ENCODE results near the gene FBLN1.
"Not testable (repeated sequence)": the region's sequence is repeated elsewhere in the genome, so short reads cannot be mapped to it uniquely, and the experiment has no call there.

FBLN1 gene

DNA sequence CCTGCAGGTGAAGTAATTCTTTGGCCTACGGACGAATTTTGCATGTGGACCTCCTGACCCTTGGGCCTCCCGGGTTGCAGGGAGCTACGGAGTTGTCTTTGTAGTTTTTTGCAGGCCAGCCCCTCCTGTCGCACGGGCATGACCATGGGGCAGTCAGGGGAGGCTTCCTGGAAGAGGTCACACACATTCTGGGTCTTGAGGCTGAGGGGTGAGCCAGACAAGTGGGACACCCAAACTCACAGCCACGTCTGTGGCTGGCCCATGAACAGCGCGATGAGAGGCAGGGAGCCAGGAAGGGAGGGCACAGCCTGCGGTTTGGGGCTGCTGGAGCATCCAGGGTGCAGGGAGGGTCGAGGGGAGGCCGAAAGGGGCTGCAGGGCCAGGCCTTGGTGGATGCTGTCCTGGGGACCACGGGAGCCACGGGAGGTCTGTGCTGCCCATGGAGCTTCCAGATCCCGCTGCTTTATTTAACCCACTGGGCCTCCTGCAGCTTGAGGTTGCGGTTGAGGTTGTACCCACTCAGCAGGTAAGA lies 78.9 kb downstream of the FBLN1 start:
- no peak for DNase-seq (ENCODE audit: low read depth in 2 of 3, low spot score in 2 of 3)

DNA sequence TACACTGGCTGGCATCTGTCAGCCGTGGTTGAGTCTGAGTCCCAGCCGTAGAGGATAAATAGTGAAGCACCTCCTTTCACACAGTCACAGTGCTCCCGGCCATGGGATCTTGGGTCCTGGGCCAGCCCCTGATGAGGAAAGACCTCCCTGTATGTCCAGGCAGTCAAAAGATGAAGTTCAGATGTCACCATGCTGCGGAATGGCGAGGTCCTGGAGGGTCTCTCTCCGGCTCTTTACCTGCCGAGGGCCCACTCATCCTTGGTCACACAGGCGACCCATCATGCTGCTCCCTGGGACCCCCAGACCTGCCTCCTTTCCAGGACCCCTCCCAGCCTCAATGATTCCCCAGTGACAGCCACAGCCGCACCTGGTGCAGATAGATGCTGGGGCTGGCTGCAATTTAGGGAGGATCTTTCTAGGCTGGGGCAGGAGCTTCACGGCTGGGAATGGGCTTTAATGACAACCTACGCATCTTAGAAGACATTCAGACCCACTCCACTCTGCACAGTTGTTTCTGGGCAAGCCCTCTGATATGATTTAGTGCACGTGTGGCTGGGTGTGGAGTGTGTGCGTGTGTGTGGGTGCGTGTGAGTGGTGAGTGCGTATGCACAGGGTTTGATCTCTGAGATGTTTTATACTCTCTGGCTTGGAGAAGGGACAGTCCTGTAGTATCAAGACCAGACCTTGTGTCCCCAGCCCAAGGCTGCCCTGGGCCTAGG lies 79.7 kb downstream of the FBLN1 start:
- DNase-seq (ENCODE audit: low read depth in 2 of 3, low spot score in 2 of 3) = no peak

DNA sequence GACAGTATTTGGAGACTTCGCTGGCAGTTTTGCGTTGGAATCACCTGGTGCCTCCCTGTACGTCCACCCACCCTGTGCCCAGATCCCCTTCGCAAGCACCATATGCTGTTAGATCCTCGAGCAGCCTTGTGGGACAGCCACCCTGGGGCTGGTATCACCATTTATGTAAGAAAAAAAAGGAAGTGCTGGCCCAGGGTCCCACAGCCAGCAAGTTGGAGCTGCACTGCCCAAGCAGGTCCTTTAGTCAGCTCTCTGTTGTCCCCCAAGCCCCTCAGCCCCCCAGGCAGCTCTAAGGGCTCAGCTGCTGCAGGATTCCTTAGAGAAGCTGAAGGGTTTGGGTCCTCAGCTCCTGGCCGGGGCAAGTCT lies 80.3 kb downstream of the FBLN1 start:
- DNase-seq (ENCODE audit: low read depth in 2 of 3, low spot score in 2 of 3) = no peak

DNA sequence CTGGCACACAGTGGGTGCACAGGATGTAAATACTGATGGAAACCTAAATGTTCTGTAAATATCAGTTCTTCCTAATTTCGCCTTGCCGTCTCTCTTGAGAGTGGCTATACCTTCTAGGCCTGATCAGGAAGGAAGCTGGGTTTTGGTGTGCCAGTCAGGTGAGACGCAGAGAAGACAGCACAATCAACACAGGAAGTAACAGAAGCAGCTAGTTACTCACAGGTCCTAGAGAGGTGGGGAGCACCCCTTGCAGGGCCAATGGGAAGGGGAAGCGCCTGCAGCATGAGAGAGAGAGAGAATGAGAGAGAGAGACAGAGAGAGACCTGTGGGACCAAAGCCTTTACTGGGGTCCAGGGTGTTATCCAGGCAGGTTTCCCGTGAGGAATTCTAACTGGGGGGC lies 80.8 kb downstream of the FBLN1 start:
- no peak for DNase-seq (ENCODE audit: low read depth in 2 of 3, low spot score in 2 of 3)

DNA sequence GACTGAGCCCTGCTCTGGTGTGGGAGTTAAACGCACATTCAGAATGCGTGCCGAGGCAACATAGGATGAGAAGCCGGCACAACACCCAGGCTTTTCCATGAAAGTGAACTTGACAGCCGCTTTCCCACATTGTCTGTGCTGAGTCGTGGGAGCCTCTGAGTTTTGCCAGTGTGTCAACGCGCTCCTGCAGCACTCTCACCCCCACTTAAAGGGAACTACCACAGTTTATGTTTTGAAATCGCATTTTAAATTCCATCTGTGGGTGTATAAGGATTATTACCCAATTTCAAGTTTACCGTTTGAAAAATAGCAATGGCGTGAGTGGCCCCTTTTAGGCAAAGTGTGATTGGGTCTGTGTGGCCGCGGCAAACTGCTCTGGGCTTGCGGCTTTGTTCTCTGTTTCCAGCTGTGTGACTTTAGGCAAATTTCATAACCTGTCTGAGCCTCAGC lies 81.5 kb downstream of the FBLN1 start:
- no peak for DNase-seq (ENCODE audit: low read depth in 2 of 3, low spot score in 2 of 3)

DNA sequence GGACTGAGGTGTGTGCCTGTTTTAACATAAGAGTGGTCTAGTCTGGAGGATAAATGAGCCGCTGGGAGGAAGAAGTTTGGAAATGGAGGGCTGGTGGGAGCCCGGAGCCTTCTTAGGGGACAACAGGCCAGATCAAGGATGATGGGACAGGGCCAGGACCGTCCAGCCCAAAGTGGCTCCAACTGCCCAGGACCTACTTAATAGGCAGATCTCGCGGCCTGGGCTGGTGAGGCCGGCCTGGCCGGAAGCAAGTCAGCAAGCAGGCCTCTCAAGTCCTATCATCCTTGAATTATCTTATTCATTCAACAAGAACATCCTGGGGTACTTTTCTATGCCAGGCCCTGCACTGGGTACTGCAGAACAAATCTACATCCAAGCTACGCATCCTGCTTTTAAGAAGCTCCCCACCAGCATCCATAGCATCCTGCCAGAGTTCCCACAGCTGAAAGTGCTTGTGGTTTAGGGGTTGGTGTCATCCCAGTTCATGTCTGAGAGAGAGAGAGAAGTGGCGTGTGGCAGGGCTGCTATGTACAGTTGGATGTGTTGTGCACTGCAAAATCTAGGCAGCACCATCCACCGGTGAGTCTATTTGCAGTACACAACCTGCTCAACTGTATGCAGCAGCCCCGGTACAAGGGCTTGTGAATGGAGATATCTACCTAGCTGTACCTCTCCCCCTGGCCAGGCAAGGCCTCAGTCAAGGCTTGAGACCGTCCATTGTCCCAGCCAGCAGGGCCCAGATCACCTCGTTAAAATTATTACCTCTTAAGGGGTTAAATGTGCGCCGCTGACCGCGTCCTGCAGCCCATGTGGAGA lies 82.1 kb downstream of the FBLN1 start:
- DNase-seq (ENCODE audit: low read depth in 2 of 3, low spot score in 2 of 3) = no peak

DNA sequence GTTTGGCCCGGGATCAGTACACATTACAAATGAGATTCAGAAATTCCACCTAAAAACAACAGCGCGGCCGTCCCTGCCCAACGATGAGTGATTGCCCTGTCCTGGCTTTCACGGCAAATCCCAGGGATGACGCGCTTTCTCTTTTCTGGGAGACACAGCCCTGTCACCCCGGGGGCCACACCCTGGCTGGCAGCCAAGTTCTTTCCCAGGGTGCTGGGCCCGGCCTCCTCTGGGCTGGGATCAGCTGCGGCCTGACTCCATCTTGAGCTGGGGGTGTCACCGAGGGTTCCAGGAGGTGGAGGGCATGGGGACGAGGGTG lies 82.7 kb downstream of the FBLN1 start:
- no peak for DNase-seq (ENCODE audit: low read depth in 2 of 3, low spot score in 2 of 3)

DNA sequence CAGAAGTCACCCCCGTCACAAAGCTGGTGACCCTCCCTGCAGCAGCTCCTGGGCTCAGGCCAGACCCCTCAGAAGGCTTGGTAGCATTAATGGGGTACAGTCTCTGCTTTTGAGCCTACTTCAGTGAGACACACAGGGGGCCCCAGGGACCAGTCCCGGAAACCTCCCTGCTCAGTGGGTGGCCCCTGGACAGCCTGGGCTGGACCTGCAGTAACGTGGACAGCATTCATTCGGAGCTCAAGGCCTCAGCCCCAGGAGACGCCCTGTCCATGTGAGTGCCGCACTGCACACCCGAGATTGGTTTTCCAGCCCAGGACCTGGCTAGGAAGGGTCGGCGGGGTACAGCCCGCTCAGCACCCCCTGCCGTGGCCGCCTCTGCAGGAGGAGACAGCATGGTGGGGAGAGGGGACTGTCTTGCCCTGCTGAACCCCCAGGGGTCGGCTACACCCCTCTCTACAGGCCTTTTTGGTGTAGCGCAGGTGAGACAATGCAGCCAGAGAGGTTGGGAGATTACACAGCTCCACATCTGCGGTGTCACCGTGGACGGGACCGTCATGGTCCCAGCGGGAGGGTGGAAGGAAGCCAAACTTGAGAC lies 83.4 kb downstream of the FBLN1 start:
- DNase-seq (ENCODE audit: low read depth in 2 of 3, low spot score in 2 of 3) = no peak

DNA sequence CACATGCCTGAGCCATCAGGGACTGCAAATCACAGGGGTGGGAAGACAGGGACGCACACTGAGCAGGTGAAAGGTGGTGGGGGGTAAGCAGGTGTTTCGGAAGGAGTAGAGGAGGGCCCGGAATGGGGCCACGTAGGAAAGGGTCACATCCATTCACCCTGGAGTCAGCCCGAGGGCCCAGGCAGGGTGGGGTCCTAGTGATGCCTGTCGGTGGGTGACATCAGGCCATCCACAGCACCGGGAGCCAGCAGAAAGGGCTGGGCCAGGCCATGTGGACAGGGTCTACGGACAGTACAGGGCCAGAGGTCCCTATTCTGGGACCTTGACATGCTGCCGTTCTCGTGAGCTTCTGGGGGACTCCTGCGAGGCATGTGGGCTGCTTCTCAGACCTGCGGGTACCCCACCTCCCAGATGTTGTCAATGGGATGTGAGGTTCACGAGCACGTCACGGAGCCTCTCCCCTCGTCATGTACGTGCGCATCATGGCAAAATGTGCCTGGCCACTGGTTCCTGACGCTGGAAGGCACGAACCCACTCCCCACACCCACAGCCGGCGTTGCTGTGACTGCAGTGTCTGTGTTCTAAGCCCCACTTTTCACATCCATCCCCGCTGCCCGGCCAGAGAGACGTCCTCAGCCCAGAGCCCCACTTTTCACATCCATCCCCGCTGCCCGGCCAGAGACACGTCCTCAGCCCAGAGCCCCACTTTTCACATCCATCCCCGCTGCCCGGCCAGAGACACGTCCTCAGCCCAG lies 84.1 kb downstream of the FBLN1 start:
- DNase-seq (ENCODE audit: low read depth in 2 of 3, low spot score in 2 of 3) = no peak

DNA sequence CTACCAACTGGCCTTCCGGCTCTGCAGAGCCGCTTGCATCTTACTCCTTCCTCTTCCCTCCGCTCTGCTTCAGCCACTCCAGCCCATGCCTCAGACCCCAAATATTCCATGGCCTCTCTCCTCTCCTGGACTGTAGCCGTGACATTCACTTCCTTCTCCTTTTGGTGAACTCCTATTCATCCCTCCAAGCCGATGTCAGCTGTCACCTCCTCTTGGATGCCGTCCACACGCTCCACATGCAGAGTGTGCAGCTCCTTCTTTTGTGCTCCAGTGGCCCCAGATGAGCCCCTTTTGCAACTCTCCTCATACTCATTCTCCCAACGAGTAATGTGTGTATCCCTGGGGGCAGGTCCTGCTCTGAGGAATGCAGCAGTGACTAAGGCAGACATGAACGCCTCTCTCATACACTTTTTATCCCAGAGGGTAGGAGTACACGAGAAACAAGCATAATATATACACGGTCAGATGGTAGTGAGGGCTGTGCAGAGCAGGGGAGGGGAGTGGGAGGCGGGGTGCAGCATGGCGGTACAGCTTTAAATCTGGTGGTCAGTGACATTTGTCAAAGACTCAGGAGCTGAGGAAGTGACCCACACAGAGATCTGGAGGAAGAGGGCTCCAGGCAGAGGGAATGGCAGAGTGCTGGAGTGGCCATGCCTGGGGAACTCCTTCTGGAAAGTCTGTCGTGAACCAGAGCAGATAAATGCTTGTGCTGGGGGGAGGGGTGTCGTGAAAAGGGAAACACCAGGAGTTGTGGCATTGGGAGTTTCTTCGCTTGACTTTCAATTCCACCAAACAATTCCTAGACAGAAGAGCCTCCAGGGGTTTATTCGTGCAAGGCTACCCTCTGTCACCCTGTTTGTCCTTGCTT lies 85.2 kb downstream of the FBLN1 start:
- DNase-seq (ENCODE audit: low read depth in 2 of 3, low spot score in 2 of 3) = no peak

DNA sequence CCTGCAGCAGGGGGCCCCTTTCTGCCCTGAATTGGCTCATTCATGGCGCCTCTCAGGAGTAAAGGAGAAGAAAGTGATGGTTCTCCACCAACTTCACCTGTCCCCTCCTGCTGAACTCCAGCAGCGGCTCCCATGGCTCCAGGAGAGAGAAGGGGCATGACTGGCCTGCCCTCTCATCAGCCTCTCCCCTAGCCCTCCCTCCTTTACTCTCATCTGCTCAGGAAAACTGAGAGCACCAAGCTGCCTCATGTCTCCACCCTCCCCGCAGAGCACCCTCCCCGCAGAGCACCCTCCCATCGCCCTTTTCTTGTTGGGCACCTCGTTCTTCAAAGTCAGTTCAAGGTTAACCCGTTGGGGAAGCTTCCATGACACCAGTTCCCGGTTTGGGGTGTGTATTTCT lies 86.9 kb downstream of the FBLN1 start:
- no peak for DNase-seq (ENCODE audit: low read depth in 2 of 3, low spot score in 2 of 3)

DNA sequence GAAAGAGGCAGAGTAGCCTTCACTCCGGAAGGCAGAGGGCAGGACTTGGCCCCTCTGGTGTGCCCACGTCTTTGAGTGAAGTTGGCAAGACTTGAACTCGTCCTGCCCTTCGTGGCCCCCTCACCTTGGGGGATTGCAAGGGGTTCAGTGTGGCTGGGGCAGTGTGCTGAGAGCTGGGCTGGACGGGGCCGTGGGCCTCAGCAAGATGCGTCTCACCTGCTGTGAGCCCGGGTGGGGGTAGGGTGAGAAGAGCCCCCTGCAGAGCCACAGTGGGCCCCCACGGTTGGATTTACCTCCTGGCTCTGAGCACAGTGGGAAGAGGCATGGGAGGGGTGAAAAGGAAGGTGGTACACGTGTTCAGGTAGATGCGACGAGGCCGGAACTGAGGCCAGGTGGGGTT lies 87.6 kb downstream of the FBLN1 start:
- DNase-seq (ENCODE audit: low read depth in 2 of 3, low spot score in 2 of 3) = no peak

DNA sequence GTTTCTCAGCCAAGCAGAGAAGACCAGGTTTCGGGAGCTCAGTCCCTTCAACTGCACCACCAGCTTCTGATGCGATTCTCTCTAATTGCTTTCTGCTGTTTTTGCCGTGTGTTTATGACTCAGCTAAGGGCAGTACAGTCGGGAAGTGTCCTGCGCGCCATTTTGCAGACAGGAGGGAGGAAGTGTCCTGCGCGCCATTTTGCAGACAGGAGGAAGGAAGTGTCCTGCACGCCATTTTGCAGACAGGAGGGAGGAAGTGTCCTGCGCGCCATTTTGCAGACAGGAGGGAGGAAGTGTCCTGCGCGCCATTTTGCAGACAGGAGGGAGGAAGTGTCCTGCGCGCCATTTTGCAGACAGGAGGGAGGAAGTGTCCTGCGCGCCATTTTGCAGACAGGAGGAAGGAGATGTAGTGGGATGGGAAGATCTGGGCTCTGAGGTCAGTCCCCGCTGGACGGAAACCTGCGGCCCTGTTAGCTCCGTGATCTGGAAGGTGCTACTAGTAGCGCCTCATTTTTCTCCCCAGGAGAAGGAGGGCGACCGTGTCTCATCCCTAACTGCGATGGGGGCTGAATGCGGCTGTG lies 89.0 kb downstream of the FBLN1 start:
- not testable (repeated sequence) for DNase-seq (ENCODE audit: low read depth in 2 of 3, low spot score in 2 of 3)

DNA sequence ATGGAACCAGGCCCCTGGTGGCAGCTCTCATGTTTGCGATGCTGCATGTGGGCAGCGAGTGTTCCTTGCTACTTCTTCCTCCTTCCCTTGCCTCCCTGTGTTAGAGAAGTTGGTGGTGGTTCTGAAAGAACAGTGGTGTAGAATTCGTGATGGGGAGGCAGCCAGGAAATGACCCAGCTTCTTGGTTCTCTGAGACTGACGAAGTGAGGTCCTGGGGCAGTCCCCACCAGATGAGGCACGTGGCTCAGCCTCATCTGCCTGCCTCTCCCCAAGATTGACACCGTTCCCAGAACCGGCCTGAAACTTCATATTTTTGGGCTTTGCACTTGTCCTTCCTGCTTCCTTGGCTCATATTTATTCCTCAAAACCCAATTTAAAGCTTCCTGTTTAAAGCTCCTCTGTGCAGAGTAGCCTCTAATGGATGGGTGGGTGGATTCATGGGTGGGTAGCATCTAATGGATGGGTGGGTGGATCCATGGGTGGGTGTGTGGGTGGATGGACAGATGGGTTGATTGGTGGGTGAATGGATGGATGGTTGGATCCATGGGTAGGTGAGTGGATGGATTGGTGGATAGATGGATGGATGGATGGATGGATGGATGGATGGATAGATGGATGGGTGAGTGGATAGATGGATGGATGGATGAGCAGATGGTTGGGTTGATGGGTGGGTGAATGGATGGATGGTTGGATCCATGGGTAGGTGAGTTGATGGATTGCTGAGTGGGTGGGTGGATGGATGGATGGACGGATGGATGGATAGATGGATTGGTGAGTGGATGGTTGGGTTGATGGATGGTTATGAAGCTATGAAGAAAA lies 91.6 kb downstream of the FBLN1 start:
- no peak for DNase-seq (ENCODE audit: low read depth in 2 of 3, low spot score in 2 of 3)

DNA sequence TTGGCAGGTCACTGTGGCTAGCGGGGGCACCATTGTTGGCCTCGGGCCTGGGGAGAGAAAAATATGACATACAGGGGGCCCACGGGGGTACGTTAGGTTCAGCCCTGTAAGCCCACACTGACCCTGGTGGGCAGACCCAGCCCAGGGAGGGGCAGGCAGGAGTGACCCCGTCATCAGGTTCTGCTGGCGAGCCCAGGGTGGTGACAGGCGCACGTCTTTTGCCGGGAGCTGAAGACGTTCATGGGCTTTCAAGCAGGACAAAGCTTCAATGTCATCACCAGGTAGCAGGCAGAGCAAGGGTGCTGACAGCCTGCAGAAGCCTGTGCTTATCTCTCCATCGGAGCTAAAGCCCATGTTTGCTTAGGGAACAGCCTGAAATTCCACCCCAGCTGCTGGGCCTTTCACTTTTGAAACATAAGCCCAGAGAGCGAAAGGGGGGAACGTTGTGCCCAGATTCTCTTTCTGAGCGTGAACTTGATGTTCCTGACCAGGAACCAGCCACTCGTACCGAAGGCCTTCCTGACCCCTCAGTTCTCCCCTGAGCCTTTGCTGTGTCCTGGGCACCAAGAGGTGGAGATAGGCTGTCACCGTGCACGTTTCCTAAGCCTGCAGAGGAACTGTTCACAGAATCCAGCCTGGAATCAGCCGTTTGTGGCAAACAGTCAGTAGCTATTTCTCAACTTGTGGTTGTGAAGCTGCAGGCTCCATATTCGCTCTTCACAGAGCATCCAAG lies 94.9 kb downstream of the FBLN1 start:
- DNase-seq (ENCODE audit: low read depth in 2 of 3, low spot score in 2 of 3) = no peak

DNA sequence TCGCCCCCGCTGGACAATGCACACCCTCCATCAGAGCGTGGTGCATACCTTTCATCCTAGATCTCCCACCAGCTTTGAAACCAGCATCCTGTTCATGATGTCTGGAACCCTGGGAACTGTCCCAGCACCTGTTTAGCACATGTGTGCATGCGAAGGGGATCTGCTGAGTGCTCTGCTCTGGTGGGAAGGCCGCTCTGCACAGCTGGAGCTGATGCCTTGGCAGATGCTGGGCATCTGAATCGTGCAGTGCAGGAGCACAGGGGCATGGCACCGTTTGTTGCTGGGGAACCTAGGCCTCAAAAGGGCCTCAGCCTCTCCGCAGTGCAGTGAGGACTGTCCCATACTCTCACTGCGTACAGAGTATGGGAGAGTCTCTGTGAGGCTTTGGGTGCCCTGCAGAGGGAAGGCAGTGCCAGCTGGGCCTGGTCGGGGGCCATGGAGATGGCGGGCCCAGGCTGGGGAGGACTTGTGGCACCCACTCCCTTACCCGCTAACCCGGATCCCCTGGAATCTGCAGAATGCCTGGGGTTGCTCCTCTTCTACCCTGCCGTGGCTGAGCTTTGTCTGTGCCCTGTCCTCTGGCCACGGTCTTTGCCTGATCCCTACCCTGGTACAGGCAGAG lies 96.0 kb downstream of the FBLN1 start:
- DNase-seq (ENCODE audit: low read depth in 2 of 3, low spot score in 2 of 3) = no peak

DNA sequence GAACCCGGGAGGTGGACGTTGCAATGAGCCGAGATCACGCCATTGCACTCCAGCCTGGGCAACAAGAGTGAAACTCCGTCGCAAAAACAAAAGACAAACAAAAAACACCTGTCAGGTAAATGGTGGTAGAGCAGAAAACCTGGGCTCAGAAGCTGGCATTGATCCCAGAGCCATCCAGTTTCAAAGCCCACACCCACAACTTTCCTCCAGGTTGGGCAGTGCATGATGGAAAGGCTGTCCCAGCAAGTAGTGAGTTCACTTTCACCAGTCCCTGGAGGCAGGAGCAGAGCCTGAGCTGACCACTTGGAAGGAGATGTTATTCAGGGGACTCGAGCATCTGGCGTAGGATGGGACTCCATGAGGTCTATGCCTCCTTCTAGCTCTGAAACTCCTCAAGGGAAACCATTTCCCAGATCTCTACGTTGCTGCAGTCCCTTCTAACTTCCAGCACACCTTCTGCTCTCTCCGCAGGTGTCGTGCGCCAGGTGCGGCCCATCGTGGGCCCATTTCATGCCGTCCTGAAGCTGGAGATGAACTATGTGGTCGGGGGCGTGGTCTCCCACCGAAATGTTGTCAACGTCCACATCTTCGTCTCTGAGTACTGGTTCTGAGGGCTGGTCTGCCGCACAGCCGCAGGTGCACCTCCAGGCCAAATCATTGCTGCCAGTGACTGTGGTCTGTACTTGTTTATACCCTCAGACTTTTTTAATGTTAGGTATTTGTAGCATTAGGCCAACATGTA lies 97.3 kb downstream of the FBLN1 start:
- no peak for DNase-seq (ENCODE audit: low read depth in 2 of 3, low spot score in 2 of 3)
